Stimulated activated CD8-positive, alpha-beta memory T cell treated with anti-CD3 and anti-CD28 coated beads, Interleukin-15, amount 100 ng/mL, for 48 hours (primary cell): Measurements from ENCODE around the gene ARHGAP10.

ENCODE experiments used
- DNase-seq, 2 donors: peaks; one replicate each; pipeline ENCODE4 v3.0.0-alpha.2; 2020; ENCODE audit warnings: low read depth in 2 of 2

ARHGAP10 gene

DNA sequence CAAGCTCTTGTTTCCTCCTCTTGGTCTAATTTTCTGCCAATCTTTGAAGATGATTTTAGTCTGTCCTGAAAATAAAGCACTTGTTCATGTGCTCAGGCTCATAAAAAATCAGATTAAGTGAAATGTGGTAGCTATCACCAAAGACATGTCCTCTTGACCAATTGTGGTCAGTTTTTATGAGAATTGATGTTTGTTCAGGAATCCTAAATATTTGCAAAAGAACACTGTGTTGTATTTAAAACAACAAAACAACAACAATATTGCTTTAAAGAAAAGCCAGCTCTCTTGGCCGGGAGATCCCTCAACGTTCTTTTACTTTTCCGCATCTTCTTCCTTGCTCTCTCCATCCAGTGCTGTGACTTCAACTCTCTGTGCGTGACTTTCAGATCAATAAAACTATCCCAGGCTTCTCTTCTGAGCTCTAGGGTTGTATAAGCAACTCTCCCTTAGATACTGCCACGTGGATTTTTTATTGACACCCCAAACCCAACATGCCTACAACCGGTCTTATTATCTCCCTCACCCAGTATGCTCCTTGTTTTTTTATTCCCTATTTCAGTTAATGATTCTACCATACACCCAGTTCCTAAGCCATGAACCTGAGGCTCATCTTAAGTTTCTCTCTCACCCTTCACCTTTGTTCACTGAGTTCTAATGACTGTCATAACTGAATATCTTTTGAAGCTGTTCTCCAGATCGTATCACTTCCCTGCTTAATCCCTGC, 309.9 kb downstream of the ARHGAP10 start:
- no peak for DNase-seq

DNA sequence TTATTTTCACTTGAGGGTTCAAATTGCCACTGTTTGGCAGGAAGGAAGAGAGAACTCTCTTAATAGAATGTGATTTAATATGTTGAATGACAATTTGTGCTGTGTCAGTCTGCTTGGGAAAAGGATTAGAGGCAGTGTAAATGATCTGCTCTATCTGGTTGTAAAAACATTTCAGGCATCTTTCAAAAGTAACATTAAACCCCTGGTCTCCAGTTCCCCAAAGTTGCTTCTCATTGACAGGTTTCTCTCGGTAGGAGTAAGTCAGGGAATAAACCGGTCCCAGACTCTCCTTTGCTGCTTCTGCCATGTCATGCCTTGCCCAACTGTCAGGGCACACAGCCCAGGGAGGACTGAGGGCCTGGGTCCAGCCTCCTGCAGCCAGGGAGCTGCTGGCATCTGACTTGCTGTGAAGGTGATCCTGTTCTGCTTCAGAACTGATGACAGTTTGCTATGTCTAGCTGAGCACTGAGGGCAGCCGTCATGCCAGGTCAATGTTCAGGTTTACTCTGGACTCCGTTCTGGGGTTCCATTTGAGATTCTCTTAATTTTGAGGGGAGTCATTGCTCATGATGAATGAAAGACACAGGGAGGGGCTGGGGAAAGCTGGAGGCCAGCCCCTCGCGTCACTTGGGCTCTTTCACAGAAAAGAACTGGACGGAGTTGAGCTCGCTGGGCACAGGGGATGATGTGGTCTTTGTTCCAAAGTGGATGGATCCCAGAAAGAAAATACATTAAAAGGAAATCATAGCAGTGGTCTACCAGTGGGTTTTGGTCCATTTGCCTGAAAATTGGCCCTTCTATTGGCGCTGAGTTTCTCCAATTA, 312.4 kb downstream of the ARHGAP10 start:
- no peak for DNase-seq

DNA sequence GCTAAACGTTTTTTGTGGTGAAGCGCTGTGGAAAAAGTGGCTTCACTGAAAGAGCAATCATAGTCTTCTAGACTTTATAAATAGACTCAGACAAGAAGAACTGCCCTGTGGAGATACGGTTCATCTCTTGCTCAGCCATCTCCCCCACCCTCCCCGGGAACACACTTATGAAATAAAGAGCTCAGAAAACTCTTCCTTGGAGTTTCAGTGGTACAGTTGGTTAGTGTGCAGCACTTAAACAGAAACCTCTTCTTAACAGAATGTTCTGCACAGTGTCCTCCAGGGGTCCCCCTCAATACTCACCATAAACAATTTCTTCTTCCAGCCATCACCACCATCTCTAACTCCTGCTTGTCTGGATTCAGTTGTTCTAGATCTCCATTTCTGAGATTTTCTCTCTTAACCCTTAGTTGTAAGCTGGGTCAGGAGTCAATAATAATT, 313.0 kb downstream of the ARHGAP10 start:
- DNase-seq, result no peak

DNA sequence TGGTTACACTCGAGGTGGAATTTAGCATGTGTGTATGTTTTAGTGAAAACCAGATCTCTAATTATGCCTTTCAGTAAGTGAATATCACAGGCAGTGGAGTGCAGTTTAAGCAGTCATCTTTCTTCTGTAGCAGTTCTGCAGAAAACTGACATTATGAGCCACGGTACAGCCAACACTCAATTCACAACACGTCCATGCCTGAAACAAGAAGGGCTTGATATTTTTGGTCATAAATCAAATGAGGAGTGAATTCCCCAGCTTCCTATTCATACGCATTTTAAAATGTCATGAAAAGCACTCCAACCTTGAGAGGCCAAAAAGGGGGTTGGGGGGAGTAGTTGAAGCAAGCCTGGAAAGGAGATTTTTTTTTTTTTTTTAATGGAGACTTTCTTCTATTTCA, 316.7 kb downstream of the ARHGAP10 start:
- DNase-seq, result no peak

DNA sequence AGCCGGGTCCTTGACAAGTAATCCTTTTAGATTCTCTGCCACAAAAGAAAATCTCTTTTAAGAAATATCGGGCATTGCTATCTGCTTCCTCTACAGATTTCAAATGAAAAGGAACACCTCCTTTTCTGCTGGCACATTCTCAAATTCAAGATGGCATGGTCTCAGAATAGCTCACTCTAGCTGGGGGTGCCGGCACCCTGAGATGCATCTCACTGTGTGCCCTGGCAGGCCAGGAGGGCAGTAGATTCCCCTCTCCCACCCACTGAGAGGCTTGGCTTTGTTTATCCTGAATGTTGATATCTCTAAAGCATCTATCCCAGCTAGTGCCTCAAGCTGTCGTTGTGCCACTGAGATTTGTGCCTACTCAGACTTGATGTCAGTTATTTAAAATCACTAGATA, 319.5 kb downstream of the ARHGAP10 start:
- no peak for DNase-seq

DNA sequence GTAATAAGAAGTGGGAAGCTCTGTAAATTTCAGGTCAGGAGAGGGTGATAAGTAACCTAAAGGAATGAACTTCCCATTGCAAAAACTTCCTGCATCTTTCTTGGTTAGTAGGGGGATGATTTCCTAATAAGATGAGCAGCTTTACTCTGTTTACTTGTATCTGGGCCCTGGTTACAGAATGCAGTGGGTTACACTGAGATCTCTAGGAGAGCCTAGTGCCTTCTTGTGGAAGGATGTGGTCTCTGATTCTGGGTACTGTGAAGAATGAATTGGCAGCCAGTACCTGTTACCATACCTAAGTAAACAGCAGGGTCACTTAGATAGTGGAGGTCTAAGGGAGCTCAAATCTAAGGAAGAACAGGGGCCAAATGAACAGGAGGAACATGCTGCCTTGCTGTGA, 320.6 kb downstream of the ARHGAP10 start:
- DNase-seq, result no peak

DNA sequence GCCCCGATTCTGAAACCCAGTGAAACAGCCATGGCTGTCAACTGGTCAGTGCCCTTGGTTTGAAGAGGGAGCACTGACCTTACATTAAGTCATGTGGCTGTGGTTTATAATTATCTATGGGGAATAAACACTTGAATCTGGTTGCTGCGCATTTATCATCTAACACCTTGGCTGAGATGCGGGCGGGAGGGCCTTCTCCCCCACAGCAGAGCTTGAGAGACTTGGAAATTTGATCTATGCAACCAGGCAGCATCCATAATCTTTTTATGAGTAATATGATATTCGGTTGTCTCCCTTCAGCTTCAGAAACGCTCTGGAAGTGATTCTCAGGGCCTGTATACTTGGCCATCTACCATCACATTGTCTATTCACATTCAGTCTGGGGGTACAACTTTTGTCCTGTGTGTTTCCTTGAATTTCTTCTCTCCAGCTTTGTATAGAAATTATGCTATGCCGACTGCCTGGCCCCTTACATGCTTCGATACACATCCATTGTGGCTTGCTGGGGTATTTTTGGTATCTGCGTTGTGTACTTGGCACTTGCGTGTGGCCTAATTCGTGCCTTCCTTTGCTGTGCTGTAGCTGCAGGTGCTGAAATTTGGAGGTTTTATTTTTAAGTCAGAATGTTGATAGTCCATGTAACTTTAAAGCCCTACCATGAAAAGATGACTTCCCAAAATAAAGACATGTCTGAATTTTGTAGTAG, 321.6 kb downstream of the ARHGAP10 start:
- no peak for DNase-seq

DNA sequence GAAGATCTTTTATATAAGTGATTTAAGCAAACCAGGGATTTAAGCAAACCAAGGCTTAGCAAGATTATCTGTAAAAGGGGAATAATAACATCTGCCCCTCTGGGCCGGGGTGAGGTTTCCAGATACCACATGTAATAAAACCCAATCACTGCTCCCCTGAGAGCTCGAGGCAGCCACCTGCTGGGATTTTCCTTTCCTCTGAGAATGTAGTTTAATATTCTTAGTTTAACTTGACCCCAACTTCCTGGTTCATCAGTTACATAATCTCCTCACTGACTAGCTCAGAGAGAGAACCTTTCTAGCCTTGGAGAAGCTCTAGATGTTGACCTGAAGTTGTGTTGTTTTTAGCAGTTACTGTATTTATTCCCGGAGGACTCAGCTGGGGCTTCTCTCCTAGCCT, 322.4 kb downstream of the ARHGAP10 start:
- no peak for DNase-seq

DNA sequence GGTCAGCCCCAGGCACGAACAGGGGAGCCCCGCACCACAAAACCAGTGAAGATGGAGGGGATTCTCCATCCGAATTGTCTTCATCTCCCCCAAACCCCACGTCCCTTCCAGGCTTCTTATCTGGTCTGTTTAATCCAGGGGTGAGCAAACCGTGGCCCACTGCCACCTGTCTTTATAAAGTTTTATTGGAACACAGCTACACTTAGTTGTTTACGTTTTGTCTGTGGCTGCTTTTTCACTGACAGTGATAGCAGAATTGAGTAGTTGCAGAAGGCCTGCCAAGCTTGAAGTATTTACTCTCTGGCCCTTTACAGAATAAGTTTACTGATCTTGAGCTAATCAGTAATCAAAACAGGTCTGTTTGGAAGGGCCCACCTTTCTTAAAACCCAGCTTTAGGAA, 324.0 kb downstream of the ARHGAP10 start:
- no peak for DNase-seq

DNA sequence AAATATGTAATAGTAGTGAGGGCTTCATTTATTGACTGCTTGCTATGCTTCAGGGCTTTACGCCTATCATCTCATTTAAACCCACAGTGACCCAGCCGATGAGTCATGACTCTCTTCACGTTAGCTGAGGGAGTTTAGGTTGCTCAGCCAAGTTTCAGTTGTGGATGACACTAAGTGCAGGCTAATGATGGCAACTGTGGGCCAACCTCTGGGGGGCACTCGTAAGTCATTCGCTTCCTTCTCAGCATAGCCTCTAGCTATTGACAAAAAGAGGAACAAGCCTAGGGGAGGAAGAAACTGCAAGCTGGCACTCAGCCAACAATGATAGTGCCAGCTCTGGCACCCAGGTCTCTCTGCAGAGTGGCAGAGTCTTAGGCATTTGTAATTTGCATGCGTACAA, 325.0 kb downstream of the ARHGAP10 start:
- peak; percentile 63 to 74 for DNase-seq

DNA sequence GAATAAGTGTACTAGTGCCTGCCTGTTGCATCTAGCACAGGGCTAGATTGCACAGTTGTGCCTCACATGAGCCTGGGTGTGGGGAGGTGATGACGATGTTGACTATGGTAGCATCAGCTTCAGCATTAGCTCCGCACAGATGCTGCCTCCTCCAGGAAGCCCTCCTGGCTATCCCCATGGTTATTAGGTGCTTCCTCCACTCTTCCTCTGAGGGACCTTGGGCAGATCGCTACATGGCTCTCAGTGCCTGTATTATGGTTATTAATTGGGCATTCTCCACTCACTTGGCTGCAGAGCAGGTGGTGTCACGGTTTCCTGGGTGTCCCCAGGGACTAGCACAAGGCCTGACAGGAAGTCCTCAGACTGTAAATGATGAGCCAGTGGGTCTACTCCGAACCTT, 325.6 kb downstream of the ARHGAP10 start:
- no peak for DNase-seq

DNA sequence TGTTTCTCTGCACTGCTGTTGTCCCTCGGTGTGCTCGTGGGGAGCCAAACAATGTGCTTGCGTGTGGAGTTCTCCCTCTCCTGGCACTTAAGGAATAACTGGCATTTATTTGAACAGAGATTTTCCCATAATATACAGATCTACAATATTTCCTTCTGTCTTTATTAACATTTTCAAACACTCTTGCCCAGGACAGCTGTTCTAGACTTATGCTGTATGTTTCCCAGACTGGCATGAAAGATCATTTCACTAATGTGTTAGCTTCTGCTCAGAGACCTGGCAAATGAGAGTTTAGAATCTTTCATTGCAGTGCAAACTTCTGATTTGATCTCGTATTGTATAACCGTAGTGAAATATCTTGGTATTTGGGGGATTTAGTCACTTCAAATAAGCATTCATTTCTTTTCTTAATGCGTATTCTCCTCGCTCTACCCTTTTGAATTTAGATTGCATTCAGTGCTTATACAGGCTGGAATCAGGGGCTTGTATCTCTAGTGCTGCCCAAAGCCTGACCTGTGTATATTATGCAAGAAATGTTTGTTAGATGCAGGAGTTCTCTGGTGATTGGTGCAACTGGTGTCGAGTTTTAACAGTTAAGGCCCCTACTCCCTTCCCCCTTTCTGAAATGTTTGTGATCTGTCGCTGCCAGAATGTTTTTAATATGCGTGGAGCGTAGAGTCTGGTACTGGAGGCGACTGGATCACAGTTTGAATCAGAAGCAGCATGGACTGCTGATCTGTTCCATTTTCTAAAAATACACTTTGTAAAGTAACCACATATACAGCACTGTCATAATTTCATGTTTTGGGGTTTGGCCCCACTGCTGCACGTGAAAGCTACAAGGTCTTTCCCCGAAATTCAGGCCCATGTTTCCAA, 326.3 kb downstream of the ARHGAP10 start:
- DNase-seq, result no peak

DNA sequence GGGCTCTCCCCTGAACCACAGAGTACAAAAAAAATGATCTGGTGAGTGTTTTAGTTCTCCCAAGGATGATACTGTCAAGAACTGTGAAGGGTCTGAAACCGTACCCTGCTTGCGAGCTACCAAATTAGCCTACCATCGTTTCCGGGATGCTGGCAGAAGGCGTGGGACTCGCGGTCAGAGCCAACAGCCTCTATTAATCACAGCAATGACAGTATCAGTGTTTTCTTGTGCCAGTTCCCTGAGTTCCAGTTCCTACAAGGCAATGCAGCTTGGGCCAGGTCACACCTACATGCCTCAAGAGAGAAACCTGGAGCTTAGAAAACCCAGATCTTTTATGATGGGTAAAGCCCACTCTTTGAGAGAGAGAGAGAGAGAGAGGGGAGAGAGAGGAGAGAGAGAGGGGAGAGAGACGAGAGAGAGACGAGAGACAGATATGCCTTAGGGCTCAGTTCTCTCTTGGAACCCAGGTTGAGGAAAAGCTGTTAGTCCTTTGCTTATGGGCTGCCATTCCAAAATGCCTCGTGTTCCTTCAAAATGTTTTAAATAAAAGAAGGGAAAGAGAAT, 327.8 kb downstream of the ARHGAP10 start:
- no peak for DNase-seq

DNA sequence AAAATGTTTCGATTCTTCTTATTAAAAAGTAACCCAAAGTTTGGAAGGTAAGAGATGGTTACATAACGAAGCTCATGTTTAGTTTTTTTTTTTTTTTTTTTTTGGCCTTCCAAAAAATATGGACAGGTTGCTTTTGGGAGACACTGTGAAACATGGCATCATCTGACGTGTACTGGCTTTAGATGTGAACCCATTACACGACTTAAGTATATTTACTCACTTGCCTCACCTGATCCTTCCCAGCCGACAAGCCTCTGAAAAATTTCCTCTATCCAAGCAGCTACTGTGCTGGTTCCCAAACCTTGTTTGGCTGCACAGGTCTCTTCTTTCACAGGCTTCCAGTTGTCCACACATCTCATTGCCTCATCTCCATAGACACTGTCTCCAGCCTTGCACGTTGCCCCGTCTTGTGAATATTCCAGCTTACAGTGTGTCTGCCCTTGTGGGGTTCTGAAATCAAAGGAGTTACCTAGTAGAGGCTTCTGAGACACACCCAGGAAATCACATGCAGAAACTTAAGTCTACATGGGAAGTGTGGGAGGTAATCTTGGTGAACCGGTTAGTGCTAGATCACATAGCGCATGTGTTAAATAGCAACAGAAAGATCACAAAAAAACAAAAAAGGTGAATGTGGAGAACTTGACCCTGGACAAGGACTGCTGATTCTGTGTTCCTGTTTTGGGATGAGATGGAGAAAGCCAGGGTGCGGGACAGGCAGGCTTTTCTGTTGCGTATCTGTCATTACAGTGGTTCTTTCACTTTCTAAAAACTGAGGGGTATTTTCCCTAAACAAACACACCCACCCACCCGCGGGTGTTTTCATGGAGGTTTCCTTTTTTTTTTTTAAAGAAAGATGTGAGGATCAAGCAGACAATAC, 328.6 kb downstream of the ARHGAP10 start:
- no peak for DNase-seq

DNA sequence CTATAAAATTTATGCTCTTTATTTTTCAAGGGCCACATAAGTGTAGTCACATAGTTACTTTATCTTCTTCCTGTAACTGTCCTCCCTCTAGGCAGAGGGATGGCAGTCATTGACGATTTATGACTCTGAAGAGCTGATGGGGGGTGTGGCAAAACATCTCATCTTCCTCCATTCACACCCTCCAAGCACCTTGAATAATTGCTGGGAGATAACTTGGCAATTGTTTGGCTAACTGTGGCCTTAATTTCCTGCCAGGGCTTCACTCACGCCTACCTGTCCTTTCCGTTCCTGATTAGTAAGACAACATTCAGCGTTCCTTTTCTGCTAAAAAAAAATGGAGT, 329.2 kb downstream of the ARHGAP10 start:
- DNase-seq, result no peak

DNA sequence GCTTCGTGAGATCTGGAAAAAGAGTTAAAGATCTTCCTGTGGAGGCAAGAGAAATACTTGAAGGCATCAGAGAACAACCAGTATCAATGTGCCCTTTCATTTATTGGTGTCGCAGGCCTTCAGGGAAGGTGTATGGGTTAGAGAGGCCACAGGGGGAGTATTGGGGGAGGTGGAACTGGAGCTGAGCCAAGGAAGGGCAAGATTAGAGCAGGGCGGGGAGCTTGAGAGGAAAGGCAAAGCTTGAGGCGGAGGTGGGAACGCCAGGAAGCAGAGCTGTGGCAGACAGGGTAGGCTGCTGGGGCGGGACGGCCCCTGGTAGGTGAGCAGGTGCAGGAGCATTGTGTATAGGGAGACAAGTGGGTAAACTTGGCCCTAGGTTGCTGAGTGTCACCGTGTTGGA, 329.9 kb downstream of the ARHGAP10 start:
- DNase-seq, result no peak

DNA sequence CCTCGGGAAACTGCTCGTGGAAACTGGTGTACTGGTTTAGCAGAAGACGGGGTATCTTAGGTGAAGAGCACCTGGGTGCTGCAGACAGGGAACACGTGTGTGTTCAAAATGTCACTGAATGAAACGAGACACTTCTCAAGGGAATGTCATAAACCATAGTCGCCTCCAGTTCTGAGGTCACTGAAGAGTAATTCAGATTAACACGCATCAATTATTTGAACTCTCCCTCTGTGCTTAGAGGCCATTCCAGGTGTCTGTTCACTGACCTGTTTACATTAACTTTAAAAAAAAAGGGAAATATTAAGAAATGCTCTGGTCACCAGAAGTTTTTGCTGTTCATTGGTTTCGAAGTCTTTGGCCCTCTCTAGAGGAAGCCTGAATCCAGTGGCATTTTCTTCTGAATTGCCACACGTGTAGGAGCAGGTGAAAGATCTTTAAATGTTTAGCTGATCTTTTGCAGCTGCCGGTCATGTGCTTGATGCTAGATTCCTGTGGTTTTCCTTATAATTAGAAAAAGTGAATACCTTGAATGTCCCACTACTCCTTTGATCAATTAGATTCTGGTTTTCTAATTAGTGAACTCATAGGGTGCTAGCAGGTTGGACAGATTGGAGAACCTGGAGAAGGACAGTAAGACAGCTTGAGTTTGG, 330.5 kb downstream of the ARHGAP10 start:
- no peak for DNase-seq

DNA sequence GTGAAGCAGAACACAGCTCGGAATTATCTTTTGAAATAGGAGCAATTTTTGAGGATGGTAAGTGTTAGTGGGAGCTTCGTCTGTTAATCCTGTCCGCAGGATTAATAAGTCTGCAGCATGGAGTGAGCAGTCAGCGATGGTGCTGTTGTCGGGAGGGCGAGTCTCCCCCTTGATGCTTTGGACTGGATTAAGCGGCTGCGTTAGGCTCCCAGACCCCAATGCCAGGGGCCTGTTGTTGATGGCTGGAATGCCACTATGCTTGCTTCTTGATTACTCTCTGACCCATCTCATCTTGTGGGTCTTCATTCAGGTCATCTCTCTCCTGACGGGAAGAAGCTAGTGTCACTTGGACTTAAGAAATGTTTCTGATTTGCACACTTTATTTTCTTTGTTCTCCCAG, 332.6 kb downstream of the ARHGAP10 start:
- DNase-seq, result no peak

DNA sequence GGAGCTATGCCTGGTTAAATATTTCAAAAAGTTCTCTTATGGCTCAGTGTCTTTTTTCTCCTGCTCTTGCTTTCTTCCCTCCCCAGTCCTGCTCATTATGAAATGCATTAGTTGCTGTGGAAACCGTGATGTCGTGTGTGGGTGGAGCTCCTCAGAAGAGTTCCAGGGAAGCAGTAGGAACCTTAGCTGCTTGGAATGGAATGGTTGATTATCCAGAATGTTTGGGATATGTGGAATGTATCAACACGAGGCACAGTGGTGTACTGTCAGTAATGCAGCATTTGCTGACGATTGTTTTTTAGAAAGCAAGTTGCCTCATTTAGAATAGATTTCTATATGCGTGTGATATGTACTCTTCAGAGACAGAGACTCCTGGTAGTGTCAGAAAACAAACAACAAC, 333.2 kb downstream of the ARHGAP10 start:
- DNase-seq, result no peak
